Neural progenitor cell (in vitro differentiated cells): ENCODE measurements around the gene MAP7D3. TPM values are rescaled to one million over a fixed set of nuclear protein-coding genes. Genes with fewer than 3 reads are reported as not detected.

Experiments used
- DNase-seq: peaks from one replicate; pipeline ENCODE4 v3.0.0-alpha.2; 2016; ENCODE audit warnings: low spot score
- H2AFZ ChIP-seq: fragments of 200-600 bp; sonication (generic); replicated peaks from 2 replicates; pipeline ENCODE4 v1.6.1; 2016; ENCODE audit warnings: antibody characterized with exemption
- H3F3A ChIP-seq: fragments of 200-600 bp; sonication (generic); 2 replicates; pipeline ENCODE4 v1.6.1; 2016; ENCODE audit warnings: antibody characterized with exemption, low read depth
- H3K27ac ChIP-seq: fragments of 200-600 bp; sonication (generic); 2 replicates; pipeline ENCODE4 v1.5.1; 2016; ENCODE audit warnings: mild to moderate bottlenecking
- H3K27me3 ChIP-seq: fragments of 200-600 bp; sonication (generic); 2 replicates; pipeline ENCODE4 v1.6.1; 2016; ENCODE audit warnings: mild to moderate bottlenecking, moderate library complexity
- H3K36me3 ChIP-seq: fragments of 200-600 bp; sonication (generic); 2 replicates; pipeline ENCODE4 v1.5.1; 2016
- H3K4me1 ChIP-seq: fragments of 200-600 bp; sonication (generic); 2 replicates; pipeline ENCODE4 v1.6.1; 2016; ENCODE audit warnings: mixed run types
- H3K4me2 ChIP-seq: fragments of 200-600 bp; sonication (generic); 2 replicates; pipeline ENCODE4 v1.6.1; 2016
- H3K4me3 ChIP-seq: fragments of 200-600 bp; sonication (generic); 2 replicates; pipeline ENCODE4 v1.5.1; 2016
- H3K79me2 ChIP-seq: fragments of 200-600 bp; sonication (generic); 2 replicates; pipeline ENCODE4 v1.6.1; 2016; ENCODE audit warnings: low read depth
- H3K9ac ChIP-seq: fragments of 200-600 bp; sonication (generic); 2 replicates; pipeline ENCODE4 v1.6.1; 2016
- H3K9me3 ChIP-seq: fragments of 200-600 bp; sonication (generic); 2 replicates; pipeline ENCODE4 v1.5.1; 2016; ENCODE audit warnings: low read depth
- H4K20me1 ChIP-seq: fragments of 200-600 bp; sonication (generic); 2 replicates; pipeline ENCODE4 v1.6.1; 2016; ENCODE audit warnings: low read depth
- H3K27ac Mint-ChIP-seq: 3 replicates; pipeline ENCODE4 v1.8.0; 2021; ENCODE audit warnings: mixed read lengths
- H3K27me3 Mint-ChIP-seq: 2 replicates; pipeline ENCODE4 v1.8.0; 2022; ENCODE audit warnings: low read depth, mild to moderate bottlenecking, inconsistent platforms, moderate library complexity, mixed read lengths; ENCODE audit not compliant: insufficient read depth
- H3K36me3 Mint-ChIP-seq: 3 replicates; pipeline ENCODE4 v1.8.0; 2021; ENCODE audit warnings: mixed read lengths
- H3K4me1 Mint-ChIP-seq: 3 replicates; pipeline ENCODE4 v1.8.0; 2021; ENCODE audit warnings: mixed read lengths
- H3K4me3 Mint-ChIP-seq: 3 replicates; pipeline ENCODE4 v1.8.0; 2021; ENCODE audit warnings: mild to moderate bottlenecking, moderate library complexity, mixed read lengths
- H3K9me3 Mint-ChIP-seq: 3 replicates; pipeline ENCODE4 v1.8.0; 2020; ENCODE audit warnings: mixed read lengths
- EZH2 ChIP-seq: fragments of 200-600 bp; sonication (generic); IDR thresholded peaks from 2 replicates; pipeline ENCODE4 v1.6.1; 2017; ENCODE audit warnings: antibody characterized with exemption, mild to moderate bottlenecking, moderate library complexity
- EZH2phosphoT487 ChIP-seq: fragments of 200-600 bp; sonication (generic); IDR thresholded peaks from 2 replicates; pipeline ENCODE4 v1.6.1; 2017; ENCODE audit warnings: antibody characterized with exemption
- total RNA-seq: library from RNA; depleted of rRNA; stranded (reverse); fragments of >200 nt; gene quantifications from 2 replicates; pipeline ENCODE4 v1.2.3, GENCODE V29; 2015; ENCODE audit warnings: low replicate concordance
- TF ChIP-seq, protein P1 (sequence below): fragments of 200-600 bp; sonication (generic); IDR thresholded peaks from 2 replicates; pipeline ENCODE4 v1.5.1; 2017; ENCODE audit warnings: antibody characterized with exemption, mild to moderate bottlenecking

Gene MAP7D3
- total RNA-seq, 1 donor from 2014 or later: 27.1 TPM

DNA sequence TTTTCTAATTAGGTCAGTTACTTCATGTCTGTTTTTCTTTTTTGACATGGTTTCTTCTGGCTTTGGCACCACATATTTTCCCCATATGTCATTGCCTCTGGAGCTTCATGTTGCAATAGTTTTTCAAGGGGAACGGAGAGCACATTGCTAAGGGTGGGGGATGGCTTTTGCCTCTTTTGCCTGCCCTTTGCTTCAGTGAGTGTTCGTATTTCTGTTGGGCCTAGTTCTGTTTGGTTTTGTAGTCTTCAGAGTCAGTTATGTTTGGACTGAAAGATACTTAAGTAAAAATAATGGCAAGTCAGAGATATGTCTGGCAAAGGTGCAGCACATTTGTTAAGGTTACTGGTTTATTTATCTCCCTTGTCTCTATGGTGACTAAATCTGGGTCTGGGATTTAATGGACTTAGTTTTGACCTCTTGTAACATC lies 74.8 kb downstream of the MAP7D3 start:
- Histone ChIP-seq H3K4me2 (no peak overlapping the region), H3K4me3 (no peak overlapping the region), H3F3A (no peaks in the 10 kb centered on the region), H3K27ac (no peak overlapping the region), H4K20me1 (no peaks in the 10 kb centered on the region), H3K9me3 (peaks cover 5% of the 10 kb centered on the region), H2AFZ (no peak overlapping the region), H3K4me1 (no peaks in the 10 kb centered on the region), H3K9ac (no peak overlapping the region), H3K36me3 (no peaks in the 10 kb centered on the region), H3K79me2 (no peaks in the 10 kb centered on the region), H3K27me3 (no peaks in the 10 kb centered on the region)
- TF ChIP-seq, protein P1, sequence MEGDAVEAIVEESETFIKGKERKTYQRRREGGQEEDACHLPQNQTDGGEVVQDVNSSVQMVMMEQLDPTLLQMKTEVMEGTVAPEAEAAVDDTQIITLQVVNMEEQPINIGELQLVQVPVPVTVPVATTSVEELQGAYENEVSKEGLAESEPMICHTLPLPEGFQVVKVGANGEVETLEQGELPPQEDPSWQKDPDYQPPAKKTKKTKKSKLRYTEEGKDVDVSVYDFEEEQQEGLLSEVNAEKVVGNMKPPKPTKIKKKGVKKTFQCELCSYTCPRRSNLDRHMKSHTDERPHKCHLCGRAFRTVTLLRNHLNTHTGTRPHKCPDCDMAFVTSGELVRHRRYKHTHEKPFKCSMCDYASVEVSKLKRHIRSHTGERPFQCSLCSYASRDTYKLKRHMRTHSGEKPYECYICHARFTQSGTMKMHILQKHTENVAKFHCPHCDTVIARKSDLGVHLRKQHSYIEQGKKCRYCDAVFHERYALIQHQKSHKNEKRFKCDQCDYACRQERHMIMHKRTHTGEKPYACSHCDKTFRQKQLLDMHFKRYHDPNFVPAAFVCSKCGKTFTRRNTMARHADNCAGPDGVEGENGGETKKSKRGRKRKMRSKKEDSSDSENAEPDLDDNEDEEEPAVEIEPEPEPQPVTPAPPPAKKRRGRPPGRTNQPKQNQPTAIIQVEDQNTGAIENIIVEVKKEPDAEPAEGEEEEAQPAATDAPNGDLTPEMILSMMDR: no peak
- TF ChIP-seq EZH2phosphoT487 (no peak), EZH2 (no peak)
- DNase-seq: no peak
- H3K27me3 Mint-ChIP-seq: no peaks in the 10 kb centered on the region
- H3K27ac Mint-ChIP-seq: no peak overlapping the region
- no peak overlapping the region for H3K4me3 Mint-ChIP-seq
- H3K4me1 Mint-ChIP-seq: peaks cover 3% of the 10 kb centered on the region
- H3K36me3 Mint-ChIP-seq: peaks cover 6% of the 10 kb centered on the region
- peaks cover 2% of the 10 kb centered on the region for H3K9me3 Mint-ChIP-seq

DNA sequence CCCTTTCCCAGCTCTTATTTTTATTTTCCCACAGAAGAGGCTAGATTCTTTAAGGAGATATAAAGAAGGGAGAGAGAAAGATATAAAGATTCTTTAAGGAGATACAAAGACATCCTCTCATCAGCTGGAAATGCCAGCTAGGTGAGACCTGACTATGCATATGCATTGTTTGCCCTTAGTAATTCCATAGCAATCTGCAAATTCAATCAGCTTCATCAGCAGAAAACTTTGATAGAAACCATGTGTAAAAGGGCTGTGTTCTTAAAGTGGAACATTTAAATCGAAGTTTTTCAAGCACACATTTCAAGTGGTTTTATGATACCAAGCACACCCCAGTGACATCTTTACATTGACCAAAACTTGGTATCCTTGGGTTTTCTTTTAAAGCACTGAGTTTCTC lies 79.8 kb downstream of the MAP7D3 start:
- Histone ChIP-seq H3K9me3 (no peaks in the 10 kb centered on the region), H3F3A (no peaks in the 10 kb centered on the region), H3K4me1 (peaks cover 5% of the 10 kb centered on the region), H4K20me1 (peaks cover 12% of the 10 kb centered on the region), H3K27ac (no peak overlapping the region), H3K27me3 (no peaks in the 10 kb centered on the region), H3K36me3 (no peaks in the 10 kb centered on the region), H3K9ac (no peak overlapping the region), H2AFZ (no peak overlapping the region), H3K4me3 (no peak overlapping the region), H3K79me2 (no peaks in the 10 kb centered on the region), H3K4me2 (no peak overlapping the region)
- peaks cover 6% of the 10 kb centered on the region for H3K27me3 Mint-ChIP-seq
- no peak overlapping the region for H3K4me3 Mint-ChIP-seq
- peaks cover 44% of the 10 kb centered on the region for H3K4me1 Mint-ChIP-seq
- no peak for DNase-seq
- H3K36me3 Mint-ChIP-seq: no peaks in the 10 kb centered on the region
- no peak overlapping the region for H3K27ac Mint-ChIP-seq
- peaks cover 7% of the 10 kb centered on the region for H3K9me3 Mint-ChIP-seq
- TF ChIP-seq EZH2 (no peak), EZH2phosphoT487 (no peak)
- TF ChIP-seq, protein P1: no peak

DNA sequence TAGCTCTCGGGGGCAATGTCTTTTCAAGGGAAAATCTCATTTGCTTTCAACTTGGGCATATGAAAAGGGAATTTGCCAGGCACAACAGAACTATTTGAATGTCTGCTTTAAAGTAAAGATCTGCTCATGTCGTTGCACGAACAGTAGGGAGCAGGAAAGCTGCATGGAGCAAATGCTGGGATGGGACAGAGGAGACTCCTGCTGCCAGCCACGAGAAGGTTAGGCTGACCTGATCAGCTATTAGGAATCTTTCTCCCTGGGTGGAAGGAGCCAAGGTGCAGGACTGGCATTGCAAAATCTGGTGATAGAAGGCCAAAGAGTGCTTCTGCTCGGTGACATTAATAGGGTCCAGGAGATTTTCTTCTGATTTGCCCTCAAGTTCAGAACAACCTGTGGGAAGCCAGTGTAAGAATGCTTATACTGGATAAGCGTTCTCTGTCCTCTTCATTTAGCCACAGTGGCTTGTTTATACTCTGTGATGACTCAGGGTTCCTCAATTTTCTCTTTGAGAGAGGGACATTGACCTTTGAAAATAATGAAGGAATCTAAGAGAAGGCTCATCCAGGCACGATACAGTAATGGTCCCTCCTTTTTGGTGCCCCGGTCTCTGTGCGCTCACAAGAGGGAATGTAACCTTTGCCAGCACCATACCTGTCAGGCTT lies 80.9 kb downstream of the MAP7D3 start:
- Histone ChIP-seq H3K36me3 (no peaks in the 10 kb centered on the region), H3K79me2 (no peaks in the 10 kb centered on the region), H3K4me2 (no peak overlapping the region), H3K27ac (no peak overlapping the region), H3K27me3 (no peaks in the 10 kb centered on the region), H3K4me1 (peaks cover 13% of the 10 kb centered on the region), H2AFZ (no peak overlapping the region), H3K4me3 (no peak overlapping the region), H3F3A (no peaks in the 10 kb centered on the region), H3K9me3 (no peaks in the 10 kb centered on the region), H3K9ac (no peak overlapping the region), H4K20me1 (peaks cover 16% of the 10 kb centered on the region)
- no peak for DNase-seq
- no peaks in the 10 kb centered on the region for H3K36me3 Mint-ChIP-seq
- H3K9me3 Mint-ChIP-seq: peaks cover 7% of the 10 kb centered on the region
- peak overlapping the region; percentile 48 for H3K27ac Mint-ChIP-seq
- peaks cover 6% of the 10 kb centered on the region for H3K27me3 Mint-ChIP-seq
- peak overlapping the region; percentile 51 for H3K4me3 Mint-ChIP-seq
- peaks cover 56% of the 10 kb centered on the region for H3K4me1 Mint-ChIP-seq
- TF ChIP-seq EZH2phosphoT487 (no peak), EZH2 (no peak)
- TF ChIP-seq, protein P1: no peak
